IPS-18a (cell line): ENCODE data around the gene WIPI1.

Experiments used
- H3K27ac ChIP-seq: one replicate; pipeline ENCODE4 v1.5.1; 2013; ENCODE audit warnings: low read length
- H3K27me3 ChIP-seq: one replicate; pipeline ENCODE4 v1.6.1; 2013; ENCODE audit warnings: mild to moderate bottlenecking, low read length; ENCODE audit not compliant: control insufficient read depth, insufficient read depth
- H3K36me3 ChIP-seq: one replicate; pipeline ENCODE4 v1.6.1; 2013; ENCODE audit warnings: low read depth, low read length; ENCODE audit not compliant: control insufficient read depth
- H3K4me1 ChIP-seq: one replicate; pipeline ENCODE4 v1.6.1; 2013; ENCODE audit warnings: low read depth, low read length; ENCODE audit not compliant: control insufficient read depth
- H3K4me3 ChIP-seq: one replicate; pipeline ENCODE4 v1.5.1; 2013; ENCODE audit warnings: low read length
- H3K9ac ChIP-seq: one replicate; pipeline ENCODE4 v1.6.1; 2013; ENCODE audit warnings: mild to moderate bottlenecking, low read length, moderate library complexity
- H3K9me3 ChIP-seq: one replicate; pipeline ENCODE4 v1.6.1; 2013; ENCODE audit warnings: low read depth, low read length; ENCODE audit not compliant: control insufficient read depth

WIPI1 gene

DNA sequence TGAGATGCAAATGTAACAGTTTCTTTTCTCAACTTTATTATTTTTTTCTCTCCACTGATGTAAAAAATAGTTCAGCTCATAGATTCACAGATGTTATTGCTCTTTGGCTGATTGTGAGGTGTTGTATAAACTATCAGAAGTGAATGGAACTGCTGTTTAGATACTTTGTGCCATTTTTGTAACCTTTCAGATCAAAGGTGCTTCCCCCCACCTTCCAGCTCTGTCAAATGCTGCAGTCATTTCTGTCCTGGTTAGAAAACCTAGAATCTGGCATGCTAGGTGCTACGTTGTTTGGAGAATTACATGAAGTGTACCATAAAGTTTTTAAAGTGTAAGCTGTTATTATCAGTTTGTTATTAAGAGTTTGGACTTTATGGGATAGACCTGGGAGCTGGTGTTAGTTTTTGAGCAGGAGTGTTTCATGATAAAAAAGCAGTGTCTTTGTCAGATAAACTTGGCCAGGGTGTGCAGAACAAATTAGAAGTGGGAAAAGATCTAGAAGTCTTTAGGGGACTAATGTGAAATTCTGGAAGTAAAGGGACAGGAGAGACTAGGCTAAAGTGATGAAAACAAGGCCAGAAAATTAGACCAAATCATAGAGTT is 1.8 kb upstream of the WIPI1 start:
- Histone ChIP-seq H3K4me3 (no peak overlapping the region), H3K36me3 (no peaks in the 10 kb centered on the region), H3K27ac (no peak overlapping the region), H3K9ac (no peak overlapping the region), H3K4me1 (peaks cover 35% of the 10 kb centered on the region), H3K27me3 (peaks cover 15% of the 10 kb centered on the region), H3K9me3 (no peaks in the 10 kb centered on the region)

DNA sequence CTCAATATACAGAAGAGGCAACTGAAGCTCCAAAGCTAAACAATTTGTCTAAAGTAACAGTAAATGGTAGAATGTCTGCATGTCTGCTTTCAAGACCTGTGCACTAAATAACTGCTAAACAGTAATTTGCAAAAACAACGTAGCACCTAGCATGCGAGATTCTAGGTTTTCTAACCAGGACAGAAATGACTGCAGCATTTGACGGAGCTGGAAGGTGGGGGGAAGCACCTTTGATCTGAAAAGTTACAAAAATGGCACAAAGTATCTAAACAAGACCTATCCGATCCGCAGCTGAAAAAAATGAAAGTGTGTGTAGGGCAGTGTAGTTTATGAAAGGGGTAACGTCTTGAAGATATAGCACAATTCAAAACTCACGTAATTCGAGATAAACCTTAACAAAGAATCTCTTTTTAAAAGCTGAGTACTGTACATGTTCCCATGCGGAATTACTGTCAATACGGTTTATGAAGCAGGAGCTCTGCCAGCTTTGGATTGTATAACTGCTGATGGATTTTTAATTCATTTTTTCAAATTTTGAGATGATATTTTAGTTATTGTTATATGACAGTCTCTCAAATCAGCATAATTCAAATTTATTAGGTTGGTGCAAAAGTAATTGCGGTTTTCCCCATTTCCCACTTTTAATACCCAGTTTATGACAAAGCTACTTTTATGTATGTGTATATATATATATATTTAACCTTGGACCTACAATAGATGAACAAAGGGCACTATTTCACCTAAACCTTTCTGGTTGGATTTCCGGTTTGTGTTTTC is 1.2 kb upstream of the WIPI1 start:
- Histone ChIP-seq H3K27ac (no peak overlapping the region), H3K4me3 (peak overlapping the region; percentile 64), H3K27me3 (peaks cover 15% of the 10 kb centered on the region), H3K4me1 (peaks cover 35% of the 10 kb centered on the region), H3K36me3 (no peaks in the 10 kb centered on the region), H3K9ac (no peak overlapping the region), H3K9me3 (no peaks in the 10 kb centered on the region)

DNA sequence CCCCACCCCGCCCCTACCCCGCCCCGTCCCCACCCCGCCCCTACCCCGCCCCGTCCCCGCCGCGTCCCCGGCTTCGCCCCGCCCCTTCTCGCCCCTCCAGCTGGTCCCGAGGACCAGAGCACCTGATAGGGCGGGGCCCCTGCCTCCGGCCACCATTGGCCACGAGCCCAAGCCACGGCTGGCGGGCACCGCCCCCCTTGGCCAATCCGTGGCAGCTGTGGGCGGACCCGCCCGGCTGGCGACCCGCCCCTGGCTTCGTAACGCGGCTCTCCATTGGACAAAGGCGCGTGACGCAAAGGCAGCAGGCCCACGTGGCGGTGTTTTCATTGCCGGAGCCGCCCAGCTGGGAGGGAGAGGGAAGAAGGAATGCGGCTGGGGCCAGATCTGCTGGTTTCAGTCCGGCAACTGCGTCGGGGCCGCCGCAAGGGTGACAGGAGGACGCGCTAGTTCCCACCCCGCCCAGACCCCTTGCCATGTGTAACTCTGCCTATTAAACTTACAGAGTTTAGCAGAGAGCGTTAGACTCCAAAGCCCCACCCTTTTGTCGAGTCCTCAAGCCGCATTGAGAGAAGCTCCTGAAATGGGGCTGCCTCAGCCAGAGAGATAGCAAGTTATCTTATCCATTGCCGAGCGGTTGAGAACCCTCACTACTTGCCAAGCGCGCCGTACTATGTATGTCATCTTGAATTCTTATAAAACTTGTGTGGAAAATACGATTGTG is 403 bp upstream of the WIPI1 start:
- peak overlapping the region; percentile 64 for H3K4me3 ChIP-seq
- H3K27ac ChIP-seq: no peak overlapping the region
- H3K4me1 ChIP-seq: peaks cover 33% of the 10 kb centered on the region
- no peaks in the 10 kb centered on the region for H3K36me3 ChIP-seq
- H3K9ac ChIP-seq: no peak overlapping the region
- peaks cover 15% of the 10 kb centered on the region for H3K27me3 ChIP-seq
- no peaks in the 10 kb centered on the region for H3K9me3 ChIP-seq

DNA sequence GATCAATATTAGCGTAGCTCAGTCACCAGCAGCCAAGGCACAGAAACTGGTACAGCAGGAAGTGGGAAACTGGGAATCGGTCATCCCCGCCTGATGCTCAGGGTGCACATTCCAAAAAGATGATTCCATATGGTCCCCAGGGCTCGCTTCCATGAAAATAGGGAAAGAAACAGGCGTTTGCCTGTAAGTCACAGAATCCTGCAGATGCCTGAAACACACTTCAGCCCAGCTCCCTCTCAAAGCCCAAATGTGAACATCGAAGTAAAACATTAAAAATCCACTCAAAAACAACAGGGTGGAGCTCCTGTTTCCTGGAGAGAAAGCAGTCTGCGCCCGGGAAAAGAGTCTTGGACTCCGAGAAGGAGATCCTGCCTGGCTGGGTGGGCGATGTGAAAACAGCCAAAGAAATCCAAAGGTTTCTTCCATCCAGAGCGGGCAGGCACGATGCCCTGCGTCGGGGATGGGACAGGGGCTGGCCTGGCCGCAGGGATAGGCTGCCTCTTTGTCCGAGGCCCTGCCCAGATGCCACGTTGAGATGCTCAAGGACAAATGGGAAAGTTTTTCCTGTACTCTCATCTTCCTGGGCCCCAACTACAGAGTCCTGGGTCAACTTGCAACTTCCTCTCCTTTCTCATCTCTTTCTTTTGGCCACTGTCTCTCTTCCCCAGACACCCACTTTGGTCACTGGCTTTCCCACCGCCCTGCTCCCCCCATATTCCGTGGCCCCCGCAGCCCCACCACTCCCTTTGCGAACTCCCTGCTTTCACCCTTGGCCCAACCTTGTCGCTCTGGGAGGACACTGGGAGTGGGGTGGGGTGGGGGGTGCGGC is 743 bp downstream of the WIPI1 start:
- Histone ChIP-seq H3K36me3 (no peaks in the 10 kb centered on the region), H3K27me3 (peaks cover 15% of the 10 kb centered on the region), H3K4me1 (peaks cover 24% of the 10 kb centered on the region), H3K9me3 (no peaks in the 10 kb centered on the region), H3K4me3 (peak overlapping the region; percentile 81), H3K27ac (no peak overlapping the region), H3K9ac (peak overlapping the region; percentile 43)

DNA sequence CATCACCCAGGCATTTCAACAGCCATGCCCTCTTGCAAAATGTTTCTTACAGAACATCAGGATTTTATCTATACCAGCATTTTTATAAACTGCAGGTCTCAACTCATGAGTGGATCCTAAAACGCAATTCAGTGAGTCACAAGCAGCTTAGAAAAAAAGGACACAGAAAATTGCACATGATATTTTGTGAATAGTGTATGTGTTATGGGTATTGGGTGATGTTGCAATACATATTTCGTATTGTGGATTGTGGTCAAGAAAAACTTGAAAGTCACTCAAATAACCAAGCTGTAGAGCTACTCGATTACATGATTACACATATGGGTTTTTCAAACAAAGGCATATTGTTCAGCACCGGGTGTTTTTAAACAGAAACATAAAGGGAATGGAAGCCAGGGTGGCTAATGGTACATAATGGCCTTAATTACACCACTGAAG is 1.4 kb downstream of the WIPI1 start:
- Histone ChIP-seq H3K27ac (no peak overlapping the region), H3K4me3 (peak overlapping the region; percentile 81), H3K27me3 (peaks cover 15% of the 10 kb centered on the region), H3K9ac (peak overlapping the region; percentile 43), H3K9me3 (no peaks in the 10 kb centered on the region), H3K36me3 (no peaks in the 10 kb centered on the region), H3K4me1 (peaks cover 18% of the 10 kb centered on the region)

DNA sequence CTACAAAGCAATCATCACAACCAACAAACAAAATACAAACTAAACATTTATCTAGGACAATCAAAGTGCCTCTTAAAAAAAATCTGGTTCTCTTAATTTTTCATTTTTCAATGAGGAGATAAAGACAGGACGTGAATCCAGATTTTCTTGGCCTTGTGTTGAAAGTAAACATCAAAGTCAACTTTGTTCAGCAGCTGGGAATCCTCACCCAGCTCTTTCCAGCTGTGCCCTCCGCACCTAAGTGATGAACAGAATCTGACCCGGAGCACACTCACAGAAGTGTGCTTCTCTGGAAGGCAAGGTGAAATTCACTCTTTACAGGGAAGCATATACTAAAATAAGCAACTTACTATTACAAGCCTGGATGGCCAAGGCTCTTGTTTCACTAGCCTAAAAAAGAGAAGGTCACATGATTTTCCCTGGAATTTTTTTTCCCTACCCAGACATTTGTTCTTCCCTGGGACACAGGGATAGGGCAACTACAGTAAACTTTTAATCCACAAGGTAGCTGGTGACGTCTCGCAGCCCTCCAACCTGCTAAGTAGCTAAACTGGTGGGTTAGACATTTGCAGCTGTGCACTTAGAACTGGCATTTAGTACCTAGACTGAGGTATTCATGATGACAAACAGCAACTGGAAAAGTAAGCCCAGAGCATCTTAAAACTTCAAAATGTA is 3.2 kb downstream of the WIPI1 start:
- H3K9me3 ChIP-seq: no peaks in the 10 kb centered on the region
- H3K4me1 ChIP-seq: peaks cover 18% of the 10 kb centered on the region
- H3K4me3 ChIP-seq: no peak overlapping the region
- H3K9ac ChIP-seq: no peak overlapping the region
- H3K36me3 ChIP-seq: no peaks in the 10 kb centered on the region
- H3K27ac ChIP-seq: no peak overlapping the region
- H3K27me3 ChIP-seq: peaks cover 12% of the 10 kb centered on the region

DNA sequence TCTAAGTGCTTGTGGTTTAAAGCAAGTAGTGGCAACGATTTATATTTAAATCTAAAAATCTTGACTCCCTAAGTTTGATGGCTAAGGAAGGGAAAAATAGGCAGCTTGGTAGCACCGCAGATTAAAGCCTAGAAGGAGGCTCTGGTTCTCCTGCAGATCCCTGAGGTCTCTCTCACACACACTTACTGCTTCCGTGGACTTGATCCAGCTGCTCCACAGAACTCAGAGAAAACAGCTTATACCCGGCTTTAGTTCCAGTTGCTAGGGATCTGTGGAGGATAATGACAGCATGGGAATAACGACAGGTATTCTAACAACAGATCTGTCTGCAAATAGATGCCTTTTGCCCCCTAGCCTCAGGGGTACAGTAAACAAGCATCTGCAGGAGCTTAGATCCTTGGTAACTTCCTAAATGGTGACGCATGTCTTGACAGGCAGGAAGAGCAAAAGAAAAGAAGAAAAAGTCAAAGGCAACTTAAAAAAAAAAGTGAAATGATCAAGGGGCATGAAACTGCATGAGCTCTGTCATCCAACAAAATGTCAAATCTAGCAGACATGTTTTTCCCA is 4.5 kb downstream of the WIPI1 start:
- Histone ChIP-seq H3K9me3 (no peaks in the 10 kb centered on the region), H3K4me1 (peaks cover 12% of the 10 kb centered on the region), H3K4me3 (no peak overlapping the region), H3K36me3 (no peaks in the 10 kb centered on the region), H3K27ac (no peak overlapping the region), H3K27me3 (no peaks in the 10 kb centered on the region), H3K9ac (no peak overlapping the region)

DNA sequence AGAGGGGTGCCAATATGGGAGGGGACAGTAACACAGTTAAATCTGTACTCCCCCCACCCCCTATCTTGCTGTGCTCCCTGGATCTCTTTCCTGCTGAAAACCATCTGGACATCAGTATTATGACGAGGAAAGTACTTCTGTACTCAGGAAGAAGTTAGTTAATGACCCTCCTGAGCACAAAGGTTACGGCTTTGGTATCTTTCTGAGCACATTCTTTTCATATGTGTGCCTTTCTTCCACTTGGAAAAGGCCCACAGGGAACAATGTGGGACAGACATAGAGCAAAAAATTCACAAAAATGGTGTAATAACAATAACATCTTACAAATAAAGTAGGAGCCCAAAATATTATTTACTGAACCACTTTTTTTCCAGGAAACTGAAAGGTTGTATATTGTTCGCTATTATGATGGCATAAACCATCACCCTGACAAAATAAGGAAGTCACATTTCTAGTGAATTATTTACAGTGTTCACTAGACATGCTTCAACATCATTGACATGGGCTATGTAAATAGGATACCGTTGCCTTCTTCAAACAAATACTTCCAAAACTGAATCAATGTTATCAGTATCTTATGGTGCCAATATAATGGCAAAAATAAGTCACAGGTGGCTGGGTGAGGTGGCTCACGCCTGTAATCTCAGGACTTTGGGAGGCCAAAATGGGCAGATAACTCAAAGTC is 5.5 kb downstream of the WIPI1 start:
- Histone ChIP-seq H3K27ac (no peak overlapping the region), H3K9me3 (no peaks in the 10 kb centered on the region), H3K4me3 (no peak overlapping the region), H3K36me3 (no peaks in the 10 kb centered on the region), H3K27me3 (no peaks in the 10 kb centered on the region), H3K4me1 (peaks cover 12% of the 10 kb centered on the region), H3K9ac (no peak overlapping the region)

DNA sequence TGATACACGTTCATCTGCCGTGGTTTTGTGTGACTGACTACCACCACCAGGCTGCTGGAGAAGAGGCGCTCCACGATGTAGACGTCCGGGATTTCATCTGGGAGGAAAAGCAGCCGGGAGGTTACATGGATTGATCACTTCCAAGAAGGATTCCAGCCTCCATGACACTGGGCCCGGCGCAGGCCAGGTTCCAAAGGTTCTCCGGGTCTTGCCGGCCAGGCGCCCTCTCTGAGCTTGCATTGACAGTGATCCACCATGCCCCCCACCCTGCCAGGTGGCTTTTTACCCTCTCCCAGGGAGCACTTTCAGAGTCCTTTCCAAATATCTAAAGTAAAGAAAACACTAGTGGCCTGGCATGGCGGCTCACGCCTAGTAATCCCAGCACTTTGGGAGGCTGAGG is 6.5 kb downstream of the WIPI1 start:
- Histone ChIP-seq H3K27me3 (no peaks in the 10 kb centered on the region), H3K27ac (no peak overlapping the region), H3K9me3 (no peaks in the 10 kb centered on the region), H3K4me1 (peaks cover 6% of the 10 kb centered on the region), H3K36me3 (no peaks in the 10 kb centered on the region), H3K4me3 (no peak overlapping the region), H3K9ac (no peak overlapping the region)

DNA sequence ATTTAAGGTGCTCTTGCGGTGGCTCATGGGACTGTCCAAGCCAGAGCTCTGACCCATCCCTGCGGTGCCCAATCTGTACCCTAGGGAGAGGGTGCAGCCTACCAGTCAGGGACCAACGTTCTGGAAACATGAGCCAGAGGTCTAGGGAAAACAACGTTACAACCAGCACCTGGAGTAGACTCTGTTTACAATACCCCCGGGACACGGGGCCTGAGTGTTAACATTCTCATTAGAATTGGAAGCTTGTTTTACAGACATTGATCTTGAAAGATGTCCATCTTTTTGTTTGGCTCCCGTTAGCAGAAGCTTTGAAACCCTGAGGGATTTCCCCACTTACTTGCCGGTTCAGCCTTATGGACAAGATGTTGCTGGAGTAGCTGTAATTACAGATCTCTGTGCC is 6.9 kb downstream of the WIPI1 start:
- no peak overlapping the region for H3K27ac ChIP-seq
- no peaks in the 10 kb centered on the region for H3K27me3 ChIP-seq
- no peaks in the 10 kb centered on the region for H3K36me3 ChIP-seq
- peaks cover 2% of the 10 kb centered on the region for H3K4me1 ChIP-seq
- H3K4me3 ChIP-seq: no peak overlapping the region
- H3K9ac ChIP-seq: no peak overlapping the region
- no peaks in the 10 kb centered on the region for H3K9me3 ChIP-seq
